ENCODE data around the gene NCK1. TPM values are rescaled to one million over a fixed set of nuclear protein-coding genes. Genes with fewer than 3 reads are reported as not detected.

The NCK1 gene
- total and polyA plus RNA-seq, 4 experiments from 2014 or later, result 40.3 to 68.4 (median 61.6) TPM

- H3K9me3 Mint-ChIP-seq, result peaks cover 0 to 22% (median 13%) of the 10 kb centered on the region in 8 donors
- Histone ChIP-seq H3K36me3 (ENCODE audit: insufficient read depth, low read length) (no peaks in the 10 kb centered on the region), H3K4me3 (ENCODE audit: low read length in 2 of 2) (no peak overlapping the region), H3K27me3 (ENCODE audit: insufficient read depth, low read length) (no peaks in the 10 kb centered on the region), H3K27ac (ENCODE audit: low read depth, low read length) (no peak overlapping the region), H3K4me1 (ENCODE audit: insufficient read depth, low read length) (no peaks in the 10 kb centered on the region), H3K9me3 (ENCODE audit: control insufficient read depth in 1 of 2, low read length in 2 of 2) (no peaks in the 10 kb centered on the region)
- H3K27ac Mint-ChIP-seq, result no peak overlapping the region
- H3K36me3 Mint-ChIP-seq, result peaks cover 0 to 3% of the 10 kb centered on the region in 2 donors
- POLR2A ChIA-PET (ENCODE audit: partially characterized antibody), result interaction anchor here (1.4 kb wide), 1 partner anchor 30 kb away, joined by 4 read pairs; no protein-coding TSS in a partner anchor
- intact Hi-C loops (cut with micrococcal nuclease), result no loop called here
- CTCF ChIA-PET (ENCODE audit: partially characterized antibody), result no interaction called here
- H3K27me3 Mint-ChIP-seq, result peaks cover 12 to 15% of the 10 kb centered on the region in 2 donors
- DNase-seq, result no peak
- no peaks in the 10 kb centered on the region for H3K4me1 Mint-ChIP-seq
- no peak overlapping the region for H3K4me3 Mint-ChIP-seq
Observed at GRCh38 chr3:136831461-136831860, 30.5 kb upstream of the NCK1 start.

DNA sequence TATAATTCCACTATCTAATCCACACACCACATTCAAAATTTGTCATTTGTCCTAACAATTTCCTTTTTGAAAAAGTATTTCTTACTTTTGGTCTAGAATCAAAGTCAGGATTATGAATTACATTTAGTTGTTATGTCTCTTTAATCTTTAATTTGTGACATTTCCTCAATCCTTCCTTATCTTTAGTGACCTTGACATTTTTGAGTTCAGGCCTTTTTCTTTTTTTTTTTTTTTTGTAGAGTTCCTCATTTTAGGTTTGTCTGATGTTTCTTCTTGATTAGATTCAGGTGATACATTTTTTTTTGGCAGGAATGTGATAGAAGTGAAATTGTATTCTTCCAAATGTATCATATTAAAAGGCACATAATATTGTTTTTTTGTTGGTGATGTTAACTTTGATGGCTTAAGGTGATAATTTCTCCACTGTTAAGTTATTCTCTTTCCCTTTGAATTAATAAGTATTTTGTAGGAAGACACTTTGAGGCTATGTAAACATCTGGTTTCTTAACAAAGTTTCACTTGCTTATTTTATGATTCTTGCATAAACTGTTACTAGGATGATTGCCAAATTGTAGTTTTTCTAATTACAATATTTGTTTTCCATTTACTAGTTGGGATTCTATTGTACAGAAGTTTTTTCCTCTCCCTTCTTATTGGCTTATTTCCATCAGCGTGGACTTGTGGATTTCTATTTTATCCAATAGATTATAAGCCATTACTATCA lies 26.8 kb upstream of the NCK1 start:
- POLR2A ChIA-PET (ENCODE audit: partially characterized antibody), result no interaction called here
- intact Hi-C loops (cut with micrococcal nuclease), result no loop called here

DNA sequence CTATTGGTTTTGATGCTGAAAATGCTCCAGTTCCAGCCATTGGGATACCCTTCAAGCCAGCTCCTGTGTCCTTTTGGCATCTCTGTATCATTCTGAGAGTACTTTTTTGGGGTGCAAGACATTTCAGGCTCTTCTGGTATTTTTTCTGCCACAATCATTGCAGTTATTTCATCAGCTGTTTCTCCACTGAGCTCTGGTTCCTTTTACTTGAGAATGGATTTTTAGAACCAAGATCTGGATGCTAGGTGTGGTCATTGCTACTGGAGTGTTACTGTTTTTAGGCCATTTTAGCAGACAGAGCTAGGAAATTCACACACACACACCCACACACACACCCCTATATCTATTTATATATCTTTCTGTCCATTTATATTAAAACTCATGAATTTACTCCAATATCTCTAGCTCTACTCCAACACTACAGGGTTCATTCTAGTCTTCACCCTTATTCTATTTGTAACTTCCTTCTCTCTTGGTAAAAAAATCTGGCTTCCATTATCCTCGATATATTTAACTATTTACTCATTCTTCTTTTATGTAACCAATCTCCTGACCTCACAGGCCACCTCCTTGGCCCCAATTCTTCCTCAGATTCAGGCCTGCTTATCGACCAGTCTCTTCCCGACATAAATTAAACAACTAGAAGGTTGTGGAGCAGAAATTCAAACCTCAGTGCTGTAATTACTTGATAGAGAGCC lies 26.0 kb upstream of the NCK1 start:
- Mint-ChIP-seq H3K27me3 (peaks cover 6 to 7% of the 10 kb centered on the region in 2 donors), H3K4me1 (peaks cover 6 to 14% (median 9%) of the 10 kb centered on the region in 4 donors), H3K9me3 (peaks cover 0 to 5% (median 1%) of the 10 kb centered on the region in 8 donors), H3K36me3 (peaks cover 3 to 18% of the 10 kb centered on the region in 2 donors), H3K27ac (peak overlapping the region in 3 of 7 donors; percentile 11 to 57 (median 26)), H3K4me3 (no peak overlapping the region)
- Histone ChIP-seq H3K4me1 (ENCODE audit: insufficient read depth, low read length) (no peaks in the 10 kb centered on the region), H3K4me3 (ENCODE audit: low read length in 2 of 2) (no peak overlapping the region), H3K36me3 (ENCODE audit: insufficient read depth, low read length) (no peaks in the 10 kb centered on the region), H3K27ac (ENCODE audit: low read depth, low read length) (no peak overlapping the region), H3K27me3 (ENCODE audit: insufficient read depth, low read length) (no peaks in the 10 kb centered on the region), H3K9me3 (ENCODE audit: control insufficient read depth in 1 of 2, low read length in 2 of 2) (no peaks in the 10 kb centered on the region)
- CTCF ChIA-PET (ENCODE audit: partially characterized antibody), result interaction anchor here (0.5 kb wide), 1 partner anchor 127 kb away, joined by 5 read pairs; no protein-coding TSS in a partner anchor
- DNase-seq, result no peak
- intact Hi-C loops (cut with micrococcal nuclease), result no loop called here
- POLR2A ChIA-PET (ENCODE audit: partially characterized antibody), result no interaction called here

More for the DNA sequence above, 26.8 kb upstream of the NCK1 start:
- H3K27ac ChIP-seq (ENCODE audit: low read depth, low read length), result no peak overlapping the region
- CTCF ChIA-PET (ENCODE audit: partially characterized antibody), result no interaction called here
- no peaks in the 10 kb centered on the region for H3K4me1 ChIP-seq (ENCODE audit: insufficient read depth, low read length)
- no peak overlapping the region for H3K4me3 Mint-ChIP-seq
- peaks cover 0 to 8% (median 3%) of the 10 kb centered on the region in 8 donors for H3K9me3 Mint-ChIP-seq
- H3K9me3 ChIP-seq (ENCODE audit: control insufficient read depth in 1 of 2, low read length in 2 of 2), result no peaks in the 10 kb centered on the region
- peaks cover 9 to 10% of the 10 kb centered on the region in 2 donors for H3K27me3 Mint-ChIP-seq
- H3K27ac Mint-ChIP-seq, result peak overlapping the region in 2 of 7 donors; percentile 24 to 48
- H3K4me1 Mint-ChIP-seq, result peaks cover 6 to 14% (median 9%) of the 10 kb centered on the region in 4 donors
- H3K36me3 Mint-ChIP-seq, result peaks cover 3 to 18% of the 10 kb centered on the region in 2 donors
- H3K4me3 ChIP-seq (ENCODE audit: low read length in 2 of 2), result no peak overlapping the region
- H3K27me3 ChIP-seq (ENCODE audit: insufficient read depth, low read length), result no peaks in the 10 kb centered on the region
- no peak for DNase-seq
- H3K36me3 ChIP-seq (ENCODE audit: insufficient read depth, low read length), result no peaks in the 10 kb centered on the region

DNA sequence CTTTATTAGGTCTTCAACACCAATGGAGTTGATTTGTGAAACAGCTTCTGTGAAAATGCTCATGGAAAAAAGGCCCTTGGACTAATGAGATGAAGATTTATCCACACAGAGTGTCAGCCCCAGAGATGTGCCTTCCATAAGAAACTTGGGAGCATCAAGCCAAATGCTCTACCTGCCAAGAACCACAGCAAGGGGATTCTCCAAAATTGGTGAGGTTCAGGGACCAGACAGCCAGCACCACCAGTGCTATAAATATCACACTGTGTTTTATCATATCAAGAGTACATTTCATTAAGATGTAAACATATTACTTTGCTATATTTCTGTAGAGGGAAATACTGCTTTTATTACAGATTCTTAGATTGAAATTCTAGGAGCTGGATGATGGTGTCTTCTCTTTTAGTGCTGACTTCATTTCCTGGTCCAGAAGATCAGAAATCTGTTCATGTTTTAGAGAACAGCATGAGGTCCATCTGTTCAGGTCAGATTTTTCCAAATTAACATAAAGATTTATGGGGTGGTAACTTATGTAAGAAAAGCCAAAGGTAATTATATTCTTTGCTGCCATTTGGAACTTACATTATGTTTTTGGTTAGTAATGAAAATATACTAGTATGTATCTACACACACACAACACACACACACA lies 25.4 kb upstream of the NCK1 start:
- H3K4me1 ChIP-seq (ENCODE audit: insufficient read depth, low read length), result no peaks in the 10 kb centered on the region
- no peak overlapping the region for H3K27ac ChIP-seq (ENCODE audit: low read depth, low read length)
- DNase-seq, result no peak
- no peaks in the 10 kb centered on the region for H3K36me3 ChIP-seq (ENCODE audit: insufficient read depth, low read length)
- peak overlapping the region in 2 of 7 donors; percentile 26 to 57 for H3K27ac Mint-ChIP-seq
- H3K4me3 ChIP-seq (ENCODE audit: low read length in 2 of 2), result no peak overlapping the region
- POLR2A ChIA-PET (ENCODE audit: partially characterized antibody), result no interaction called here
- CTCF ChIA-PET (ENCODE audit: partially characterized antibody), result interaction anchor here (0.5 kb wide), 1 partner anchor 126 kb away, joined by 5 read pairs; no protein-coding TSS in a partner anchor
- peaks cover 3 to 18% of the 10 kb centered on the region in 2 donors for H3K36me3 Mint-ChIP-seq
- H3K27me3 Mint-ChIP-seq, result peaks cover 4% of the 10 kb centered on the region in 2 donors
- H3K9me3 ChIP-seq (ENCODE audit: control insufficient read depth in 1 of 2, low read length in 2 of 2), result no peaks in the 10 kb centered on the region
- H3K27me3 ChIP-seq (ENCODE audit: insufficient read depth, low read length), result no peaks in the 10 kb centered on the region
- intact Hi-C loops (cut with micrococcal nuclease), result no loop called here
- H3K9me3 Mint-ChIP-seq, result peaks cover 0 to 5% (median under 1%) of the 10 kb centered on the region in 8 donors
- H3K4me3 Mint-ChIP-seq, result no peak overlapping the region
- peaks cover 6 to 14% (median 9%) of the 10 kb centered on the region in 4 donors for H3K4me1 Mint-ChIP-seq

GRCh38 chr3:136838641-136839555 lies 23.1 kb upstream of the NCK1 start:
- H3K4me1 Mint-ChIP-seq, result peaks cover 6 to 14% (median 9%) of the 10 kb centered on the region in 4 donors
- H3K4me3 ChIP-seq (ENCODE audit: low read length in 2 of 2), result no peak overlapping the region
- no peaks in the 10 kb centered on the region for H3K27me3 ChIP-seq (ENCODE audit: insufficient read depth, low read length)
- H3K36me3 ChIP-seq (ENCODE audit: insufficient read depth, low read length), result no peaks in the 10 kb centered on the region
- no peak overlapping the region for H3K27ac ChIP-seq (ENCODE audit: low read depth, low read length)
- intact Hi-C loops (cut with micrococcal nuclease), result no loop called here
- H3K9me3 Mint-ChIP-seq, result no peaks in the 10 kb centered on the region
- H3K9me3 ChIP-seq (ENCODE audit: control insufficient read depth in 1 of 2, low read length in 2 of 2), result no peaks in the 10 kb centered on the region
- H3K4me3 Mint-ChIP-seq, result no peak overlapping the region
- peaks cover 13 to 29% of the 10 kb centered on the region in 2 donors for H3K36me3 Mint-ChIP-seq
- no peak for DNase-seq
- H3K4me1 ChIP-seq (ENCODE audit: insufficient read depth, low read length), result no peaks in the 10 kb centered on the region
- H3K27ac Mint-ChIP-seq, result peak overlapping the region in 1 of 7 donors; percentile 23
- ChIA-PET CTCF (ENCODE audit: partially characterized antibody) (interaction anchor here (1.2 kb wide), 1 partner anchor 86 kb away, joined by 3 read pairs; the partner anchor contains the start of gene STAG1), POLR2A (ENCODE audit: partially characterized antibody) (interaction anchor here (1.2 kb wide), 1 partner anchor 23 kb away, joined by 4 read pairs; the partner anchor contains the start of gene NCK1)
- no peaks in the 10 kb centered on the region for H3K27me3 Mint-ChIP-seq

- H3K27me3 ChIP-seq (ENCODE audit: insufficient read depth, low read length), result no peaks in the 10 kb centered on the region
- no peak overlapping the region for H3K27ac ChIP-seq (ENCODE audit: low read depth, low read length)
- H3K4me3 ChIP-seq (ENCODE audit: low read length in 2 of 2), result no peak overlapping the region
- H3K4me1 Mint-ChIP-seq, result peaks cover 6 to 14% (median 9%) of the 10 kb centered on the region in 4 donors
- H3K4me1 ChIP-seq (ENCODE audit: insufficient read depth, low read length), result no peaks in the 10 kb centered on the region
- CTCF ChIA-PET (ENCODE audit: partially characterized antibody), result interaction anchor here (1.2 kb wide), 1 partner anchor 87 kb away, joined by 3 read pairs; the partner anchor contains the start of gene STAG1
- peaks cover 14 to 30% of the 10 kb centered on the region in 2 donors for H3K36me3 Mint-ChIP-seq
- no peak overlapping the region for H3K4me3 Mint-ChIP-seq
- intact Hi-C loops (cut with micrococcal nuclease), result no loop called here
- H3K27me3 Mint-ChIP-seq, result no peaks in the 10 kb centered on the region
- no peaks in the 10 kb centered on the region for H3K9me3 Mint-ChIP-seq
- DNase-seq, result no peak
- POLR2A ChIA-PET (ENCODE audit: partially characterized antibody), result interaction anchor here (1.2 kb wide), 1 partner anchor 23 kb away, joined by 4 read pairs; the partner anchor contains the start of gene NCK1
- H3K36me3 ChIP-seq (ENCODE audit: insufficient read depth, low read length), result no peaks in the 10 kb centered on the region
- peak overlapping the region in 5 of 7 donors; percentile 15 to 52 (median 23) for H3K27ac Mint-ChIP-seq
- H3K9me3 ChIP-seq (ENCODE audit: control insufficient read depth in 1 of 2, low read length in 2 of 2), result no peaks in the 10 kb centered on the region
Observed at GRCh38 chr3:136839556-136839931, 22.5 kb upstream of the NCK1 start.

Measured in CD4-positive, alpha-beta memory T cell (primary cell).